ENCODE data around the gene CERS6. TPM values are rescaled to one million over a fixed set of nuclear protein-coding genes. Genes with fewer than 3 reads are reported as not detected.
A peak's percentile ranks its signal among the peaks of the same experiment; 100 is the strongest.

The CERS6 gene
- total RNA-seq, 4 donors from 2014 or later, result 42.3 to 62.1 (median 50.6) TPM

DNA sequence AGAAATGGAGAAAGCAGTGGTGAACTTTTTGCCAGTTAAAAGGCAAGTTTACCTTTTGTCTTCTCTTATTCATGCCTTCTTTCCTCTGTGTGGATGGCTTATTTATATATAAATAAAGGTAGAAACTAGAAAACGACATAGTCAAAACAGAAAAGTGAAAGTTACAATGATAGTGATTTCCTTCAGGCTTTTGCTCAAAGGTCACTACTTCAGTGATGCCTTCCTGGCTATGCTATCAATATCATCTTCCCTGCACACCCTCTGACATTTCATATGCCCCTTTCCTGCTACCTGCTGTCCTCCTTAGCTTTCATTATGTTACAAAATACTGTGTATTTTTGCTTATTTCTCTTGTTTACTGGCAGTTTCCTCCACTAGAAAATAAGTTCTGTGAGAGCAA lies 214.4 kb downstream of the CERS6 start:
- Histone ChIP-seq H3K9me3 (no peaks in the 10 kb centered on the region), H3K27me3 (no peaks in the 10 kb centered on the region), H3K4me1 (peaks cover 0 to 12% (median 0%) of the 10 kb centered on the region in 4 donors), H3K36me3 (no peaks in the 10 kb centered on the region), H3K27ac (no peak overlapping the region), H3K4me3 (no peak overlapping the region)
- no peak for DNase-seq
- in situ Hi-C loops (cut with MboI; ENCODE audit: low pct_ligation_motif_present in 1 of 4, low pct_unique_long_range_greater_than_20kb in 1 of 4, low sequenced_read_pairs in 3 of 4) (no loop called here), intact Hi-C loops (cut with DNase I; ENCODE audit: low total_unique reads) (no loop called here)
- 18 to 31% methylated on average over 1 of the region's 1 CpG for WGBS, 2 donors (ENCODE audit: low coverage in 1 of 2)
- no peak for TF ChIP-seq EP300 (IDR thresholded peaks at IDR 0.05; ENCODE audit: low read depth)
- no peak for TF ChIP-seq POLR2A (IDR thresholded peaks at IDR 0.05)
- TF ChIP-seq, protein P1, sequence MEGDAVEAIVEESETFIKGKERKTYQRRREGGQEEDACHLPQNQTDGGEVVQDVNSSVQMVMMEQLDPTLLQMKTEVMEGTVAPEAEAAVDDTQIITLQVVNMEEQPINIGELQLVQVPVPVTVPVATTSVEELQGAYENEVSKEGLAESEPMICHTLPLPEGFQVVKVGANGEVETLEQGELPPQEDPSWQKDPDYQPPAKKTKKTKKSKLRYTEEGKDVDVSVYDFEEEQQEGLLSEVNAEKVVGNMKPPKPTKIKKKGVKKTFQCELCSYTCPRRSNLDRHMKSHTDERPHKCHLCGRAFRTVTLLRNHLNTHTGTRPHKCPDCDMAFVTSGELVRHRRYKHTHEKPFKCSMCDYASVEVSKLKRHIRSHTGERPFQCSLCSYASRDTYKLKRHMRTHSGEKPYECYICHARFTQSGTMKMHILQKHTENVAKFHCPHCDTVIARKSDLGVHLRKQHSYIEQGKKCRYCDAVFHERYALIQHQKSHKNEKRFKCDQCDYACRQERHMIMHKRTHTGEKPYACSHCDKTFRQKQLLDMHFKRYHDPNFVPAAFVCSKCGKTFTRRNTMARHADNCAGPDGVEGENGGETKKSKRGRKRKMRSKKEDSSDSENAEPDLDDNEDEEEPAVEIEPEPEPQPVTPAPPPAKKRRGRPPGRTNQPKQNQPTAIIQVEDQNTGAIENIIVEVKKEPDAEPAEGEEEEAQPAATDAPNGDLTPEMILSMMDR (IDR thresholded peaks at IDR 0.05), result no peak
- no peak for TF ChIP-seq POLR2AphosphoS5 (IDR thresholded peaks at IDR 0.05)

DNA sequence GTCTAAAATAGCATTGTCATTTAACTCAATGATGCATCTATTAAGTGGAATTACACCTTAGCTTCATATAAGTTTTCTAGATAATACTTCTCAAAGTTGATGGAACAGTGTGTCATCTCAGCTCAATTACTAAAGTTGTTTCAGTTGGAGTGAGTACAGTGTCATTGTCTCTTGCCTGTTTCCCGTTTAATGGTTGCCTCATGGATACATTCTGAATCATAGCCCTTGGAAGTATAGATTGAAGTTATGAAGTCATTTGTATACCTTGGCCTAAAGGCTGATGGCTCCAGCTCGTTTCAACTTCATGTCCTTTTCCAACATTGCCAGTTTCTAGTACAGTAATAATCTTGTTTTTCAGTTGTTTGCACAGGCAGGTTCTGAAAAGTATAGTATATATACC lies 215.9 kb downstream of the CERS6 start:
- WGBS, 2 donors (ENCODE audit: low coverage in 1 of 2), result 40 to 69% methylated on average over 2 of the region's 2 CpGs
- H3K4me1 ChIP-seq, result peaks cover 0 to 8% (median 0%) of the 10 kb centered on the region in 4 donors
- in situ Hi-C loops (cut with MboI; ENCODE audit: low pct_ligation_motif_present in 1 of 4, low pct_unique_long_range_greater_than_20kb in 1 of 4, low sequenced_read_pairs in 3 of 4), result no loop called here

DNA sequence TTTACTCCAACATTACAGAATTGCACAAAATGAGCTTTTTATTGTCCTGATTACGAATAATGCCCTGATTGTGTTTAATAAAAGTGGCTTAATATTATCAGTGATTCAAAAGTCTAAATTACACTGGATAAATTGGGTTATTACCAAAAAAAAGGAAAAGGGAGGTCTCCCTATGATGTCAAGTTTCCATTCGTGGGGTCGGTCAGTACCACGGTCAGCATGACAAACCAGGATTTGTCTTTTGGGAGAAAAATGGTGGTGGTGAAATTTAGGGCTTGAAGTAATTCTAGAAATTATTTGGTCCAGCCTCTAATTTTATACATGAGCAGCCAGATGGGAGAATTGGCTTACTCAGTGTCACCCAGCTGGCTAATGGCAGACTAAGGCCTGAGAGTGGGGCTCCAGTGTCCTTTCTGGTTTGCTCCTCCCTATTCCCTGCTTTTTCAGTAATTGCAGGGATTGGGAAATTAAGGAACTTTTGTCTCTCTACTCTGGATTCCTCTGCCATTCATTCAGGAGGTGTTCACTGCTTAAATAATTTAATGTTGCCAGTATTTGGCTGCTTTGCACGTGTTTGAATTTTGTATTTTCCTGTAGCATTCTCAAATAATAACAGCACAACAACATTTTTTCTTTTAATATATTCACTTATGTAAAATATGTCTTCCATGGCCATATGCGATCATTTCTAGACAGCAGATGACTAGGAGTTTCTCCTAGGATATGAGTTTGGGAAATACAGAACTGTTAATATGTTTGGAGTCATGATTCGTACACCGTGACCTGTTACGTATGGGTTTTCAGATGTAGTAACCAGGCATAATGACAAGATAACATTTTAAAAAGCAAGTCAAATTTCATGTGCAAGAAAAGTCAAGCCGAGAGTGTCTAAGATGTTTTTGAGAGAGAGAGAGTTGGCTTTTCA lies 217.5 kb downstream of the CERS6 start:
- Histone ChIP-seq H3K36me3 (no peaks in the 10 kb centered on the region), H3K4me1 (peaks cover 0 to 18% (median 7%) of the 10 kb centered on the region in 4 donors), H3K27ac (no peak overlapping the region), H3K27me3 (no peaks in the 10 kb centered on the region), H3K4me3 (no peak overlapping the region), H3K9me3 (no peaks in the 10 kb centered on the region)
- WGBS, 2 donors (ENCODE audit: low coverage in 1 of 2), result 74 to 90% methylated on average over 7 to 10 of the region's 10 CpGs
- intact Hi-C loops (cut with DNase I; ENCODE audit: low total_unique reads), result no loop called here
- in situ Hi-C loops (cut with MboI; ENCODE audit: low pct_ligation_motif_present in 1 of 4, low pct_unique_long_range_greater_than_20kb in 1 of 4, low sequenced_read_pairs in 3 of 4), result no loop called here
- TF ChIP-seq, protein P1 (IDR thresholded peaks at IDR 0.05), result no peak
- TF ChIP-seq EP300 (IDR thresholded peaks at IDR 0.05; ENCODE audit: low read depth) (no peak), POLR2AphosphoS5 (IDR thresholded peaks at IDR 0.05) (no peak), POLR2A (IDR thresholded peaks at IDR 0.05) (no peak)
- DNase-seq, result no peak

More for the DNA sequence above, 215.9 kb downstream of the CERS6 start:
- Histone ChIP-seq H3K36me3 (no peaks in the 10 kb centered on the region), H3K4me3 (no peak overlapping the region), H3K27me3 (no peaks in the 10 kb centered on the region), H3K27ac (no peak overlapping the region), H3K9me3 (no peaks in the 10 kb centered on the region)
- intact Hi-C loops (cut with DNase I; ENCODE audit: low total_unique reads), result no loop called here
- DNase-seq, result no peak
- no peak for TF ChIP-seq EP300 (IDR thresholded peaks at IDR 0.05; ENCODE audit: low read depth)
- no peak for TF ChIP-seq POLR2A (IDR thresholded peaks at IDR 0.05)
- TF ChIP-seq POLR2AphosphoS5 (IDR thresholded peaks at IDR 0.05), result no peak
- TF ChIP-seq, protein P1 (IDR thresholded peaks at IDR 0.05), result no peak

- Histone ChIP-seq H3K4me1 (peaks cover 0 to 19% (median 10%) of the 10 kb centered on the region in 4 donors), H3K4me3 (no peak overlapping the region), H3K27ac (peak overlapping the region in 2 of 4 donors; percentile 43 to 45), H3K9me3 (no peaks in the 10 kb centered on the region), H3K27me3 (no peaks in the 10 kb centered on the region), H3K36me3 (no peaks in the 10 kb centered on the region)
- in situ Hi-C loops (cut with MboI; ENCODE audit: low pct_ligation_motif_present in 1 of 4, low pct_unique_long_range_greater_than_20kb in 1 of 4, low sequenced_read_pairs in 3 of 4), result loop anchor here in 1 of 4 donors (25.0 kb wide), 1 partner anchor 316 kb away; no protein-coding TSS in a partner anchor
- intact Hi-C loops (cut with DNase I; ENCODE audit: low total_unique reads), result no loop called here
- peak; percentile 75 for DNase-seq
- TF ChIP-seq, protein P1 (IDR thresholded peaks at IDR 0.05), result no peak
- TF ChIP-seq EP300 (IDR thresholded peaks at IDR 0.05; ENCODE audit: low read depth) (no peak), POLR2AphosphoS5 (IDR thresholded peaks at IDR 0.05) (no peak), POLR2A (IDR thresholded peaks at IDR 0.05) (no peak)
- WGBS, 2 donors (ENCODE audit: low coverage in 1 of 2), result 70 to 77% methylated on average over 6 to 10 of the region's 10 CpGs
Measured at GRCh38 chr2:168678153-168678853, 222.2 kb downstream of the CERS6 start.

All from transverse colon (tissue), 4 donors.